ENCODE data around the gene TMTC1. TPM values are rescaled to one million over a fixed set of nuclear protein-coding genes. Genes with fewer than 3 reads are reported as not detected.

The TMTC1 gene
- total RNA-seq, 3 donors from 2014 or later (not counting 1 experiment from before 2014, with no cell fraction given): 0.18 to 2.0 (median 0.50) TPM

- no peak overlapping the region for H3K27ac Mint-ChIP-seq
- no peak overlapping the region for H3K4me3 Mint-ChIP-seq
- no peak for DNase-seq
- H3K36me3 Mint-ChIP-seq: no peaks in the 10 kb centered on the region
- Histone ChIP-seq H3K4me1 (ENCODE audit: control insufficient read depth, insufficient read depth, low read length) (no peaks in the 10 kb centered on the region), H3K36me3 (ENCODE audit: control insufficient read depth, insufficient read depth, low read length) (no peaks in the 10 kb centered on the region), H3K27ac (ENCODE audit: low read length) (no peak overlapping the region), H3K27me3 (ENCODE audit: control insufficient read depth, insufficient read depth, low read length) (no peaks in the 10 kb centered on the region), H3K4me3 (ENCODE audit: low read length) (no peak overlapping the region), H3K9me3 (ENCODE audit: control insufficient read depth, insufficient read depth, low read length) (no peaks in the 10 kb centered on the region)
- no peak for ATAC-seq
- intact Hi-C loops (cut with micrococcal nuclease): no loop called here
- no peak for TF ChIP-seq CTCF (IDR thresholded peaks at IDR 0.05)
- H3K27me3 Mint-ChIP-seq (ENCODE audit: low read depth in 2 of 2): no peaks in the 10 kb centered on the region
- no peaks in the 10 kb centered on the region for H3K4me1 Mint-ChIP-seq
- H3K9me3 Mint-ChIP-seq: no peaks in the 10 kb centered on the region
These were observed 20.4 kb downstream of the TMTC1 start for GRCh38 chr12:29763301-29763683.

- DNase-seq (no peak), ATAC-seq (no peak)
- H3K27ac ChIP-seq (ENCODE audit: low read length): no peak overlapping the region
- no peak overlapping the region for H3K27ac Mint-ChIP-seq
- H3K36me3 Mint-ChIP-seq: no peaks in the 10 kb centered on the region
- no peaks in the 10 kb centered on the region for H3K36me3 ChIP-seq (ENCODE audit: control insufficient read depth, insufficient read depth, low read length)
- WGBS (ENCODE audit: insufficient coverage): 77% methylated on average over 7 of the region's 7 CpGs
- H3K9me3 ChIP-seq (ENCODE audit: control insufficient read depth, insufficient read depth, low read length): no peaks in the 10 kb centered on the region
- no peak overlapping the region for H3K4me3 Mint-ChIP-seq
- H3K4me1 Mint-ChIP-seq: no peaks in the 10 kb centered on the region
- no peaks in the 10 kb centered on the region for H3K27me3 ChIP-seq (ENCODE audit: control insufficient read depth, insufficient read depth, low read length)
- intact Hi-C loops (cut with micrococcal nuclease): no loop called here
- TF ChIP-seq CTCF (IDR thresholded peaks at IDR 0.05): no peak
- no peaks in the 10 kb centered on the region for H3K4me1 ChIP-seq (ENCODE audit: control insufficient read depth, insufficient read depth, low read length)
- H3K9me3 Mint-ChIP-seq: no peaks in the 10 kb centered on the region
- no peak overlapping the region for H3K4me3 ChIP-seq (ENCODE audit: low read length)
- H3K27me3 Mint-ChIP-seq (ENCODE audit: low read depth in 2 of 2): no peaks in the 10 kb centered on the region
These were observed 21.0 kb downstream of the TMTC1 start for GRCh38 chr12:29762637-29763300.

GRCh38 chr12:29759950-29760349, 23.8 kb downstream of the TMTC1 start:
- Mint-ChIP-seq H3K4me1 (no peaks in the 10 kb centered on the region), H3K27me3 (ENCODE audit: low read depth in 2 of 2) (no peaks in the 10 kb centered on the region), H3K9me3 (no peaks in the 10 kb centered on the region), H3K36me3 (no peaks in the 10 kb centered on the region), H3K4me3 (no peak overlapping the region), H3K27ac (no peak overlapping the region)
- H3K27ac ChIP-seq (ENCODE audit: low read length): no peak overlapping the region
- no peak for TF ChIP-seq CTCF (IDR thresholded peaks at IDR 0.05)
- no peaks in the 10 kb centered on the region for H3K4me1 ChIP-seq (ENCODE audit: control insufficient read depth, insufficient read depth, low read length)
- no peaks in the 10 kb centered on the region for H3K27me3 ChIP-seq (ENCODE audit: control insufficient read depth, insufficient read depth, low read length)
- no CpG with 5 or more reads among the region's 2 CpGs for WGBS (ENCODE audit: insufficient coverage)
- H3K36me3 ChIP-seq (ENCODE audit: control insufficient read depth, insufficient read depth, low read length): no peaks in the 10 kb centered on the region
- no peaks in the 10 kb centered on the region for H3K9me3 ChIP-seq (ENCODE audit: control insufficient read depth, insufficient read depth, low read length)
- intact Hi-C loops (cut with micrococcal nuclease): no loop called here
- no peak overlapping the region for H3K4me3 ChIP-seq (ENCODE audit: low read length)
- ATAC-seq (no peak), DNase-seq (no peak)

- Mint-ChIP-seq H3K27me3 (ENCODE audit: low read depth in 2 of 2) (no peaks in the 10 kb centered on the region), H3K36me3 (no peaks in the 10 kb centered on the region), H3K4me3 (no peak overlapping the region), H3K9me3 (no peaks in the 10 kb centered on the region), H3K27ac (no peak overlapping the region), H3K4me1 (no peaks in the 10 kb centered on the region)
- H3K36me3 ChIP-seq (ENCODE audit: control insufficient read depth, insufficient read depth, low read length): no peaks in the 10 kb centered on the region
- H3K27ac ChIP-seq (ENCODE audit: low read length): no peak overlapping the region
- H3K4me1 ChIP-seq (ENCODE audit: control insufficient read depth, insufficient read depth, low read length): no peaks in the 10 kb centered on the region
- no peak for ATAC-seq
- H3K27me3 ChIP-seq (ENCODE audit: control insufficient read depth, insufficient read depth, low read length): no peaks in the 10 kb centered on the region
- no peak overlapping the region for H3K4me3 ChIP-seq (ENCODE audit: low read length)
- TF ChIP-seq CTCF (IDR thresholded peaks at IDR 0.05): no peak
- DNase-seq: no peak
- H3K9me3 ChIP-seq (ENCODE audit: control insufficient read depth, insufficient read depth, low read length): no peaks in the 10 kb centered on the region
- intact Hi-C loops (cut with micrococcal nuclease): no loop called here
These were observed 26.9 kb downstream of the TMTC1 start for GRCh38 chr12:29756741-29757390.
